Right forelimb (tissue), 1 donor: Measurements from ENCODE around the gene PTDSS2.
A peak's percentile ranks its signal among the peaks of the same experiment; 100 is the strongest.

Experiments used
- DNase-seq: peaks from one replicate; pipeline ENCODE4 v3.0.0-alpha.2; 2018

Gene PTDSS2

GRCh38 chr11:533586-534395, 83.7 kb downstream of the PTDSS2 start:
- DNase-seq, result peak; percentile 43

DNA sequence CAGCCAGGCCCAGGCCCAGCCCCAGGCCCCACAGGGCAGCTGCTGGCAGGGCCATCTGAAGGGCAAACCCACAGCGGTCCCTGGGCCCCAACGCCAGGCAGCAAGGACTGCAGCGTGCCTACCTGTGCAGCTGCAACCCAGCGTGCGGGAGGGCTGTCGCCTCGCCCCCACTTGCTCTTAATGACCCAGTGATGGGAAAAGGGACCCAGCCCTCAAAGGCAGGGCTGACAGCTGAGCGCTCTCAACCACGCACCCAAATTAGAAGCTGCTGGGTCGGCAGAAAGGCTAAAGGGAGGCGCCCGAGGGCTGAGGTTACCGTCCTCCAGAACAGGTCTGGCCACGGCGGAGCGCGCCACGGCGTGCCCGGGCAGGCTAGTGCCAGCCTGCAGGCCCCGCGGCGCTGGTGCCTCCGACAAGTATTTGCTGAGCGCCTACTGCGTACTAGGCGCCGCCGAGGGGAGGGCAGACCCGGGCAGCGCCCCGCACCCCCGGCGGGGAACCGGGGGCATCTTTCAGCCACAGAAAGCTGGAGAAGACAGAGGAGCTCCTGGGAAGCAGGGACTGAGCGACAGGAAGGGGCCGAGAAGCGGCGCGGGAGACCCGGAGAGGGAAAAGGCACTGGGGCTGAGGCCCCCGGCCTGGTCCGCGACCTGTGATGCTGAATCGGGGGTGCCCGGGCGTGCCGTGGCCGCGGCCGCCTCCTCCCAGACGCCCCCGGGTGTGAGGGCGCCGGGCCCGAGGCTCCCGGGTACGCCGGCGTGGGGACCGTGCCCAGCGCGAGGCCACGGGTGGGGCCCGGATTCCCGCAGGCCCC, 84.5 kb downstream of the PTDSS2 start:
- peak; percentile 56 for DNase-seq

GRCh38 chr11:535210-535518, 85.1 kb downstream of the PTDSS2 start:
- DNase-seq, result no peak

DNA sequence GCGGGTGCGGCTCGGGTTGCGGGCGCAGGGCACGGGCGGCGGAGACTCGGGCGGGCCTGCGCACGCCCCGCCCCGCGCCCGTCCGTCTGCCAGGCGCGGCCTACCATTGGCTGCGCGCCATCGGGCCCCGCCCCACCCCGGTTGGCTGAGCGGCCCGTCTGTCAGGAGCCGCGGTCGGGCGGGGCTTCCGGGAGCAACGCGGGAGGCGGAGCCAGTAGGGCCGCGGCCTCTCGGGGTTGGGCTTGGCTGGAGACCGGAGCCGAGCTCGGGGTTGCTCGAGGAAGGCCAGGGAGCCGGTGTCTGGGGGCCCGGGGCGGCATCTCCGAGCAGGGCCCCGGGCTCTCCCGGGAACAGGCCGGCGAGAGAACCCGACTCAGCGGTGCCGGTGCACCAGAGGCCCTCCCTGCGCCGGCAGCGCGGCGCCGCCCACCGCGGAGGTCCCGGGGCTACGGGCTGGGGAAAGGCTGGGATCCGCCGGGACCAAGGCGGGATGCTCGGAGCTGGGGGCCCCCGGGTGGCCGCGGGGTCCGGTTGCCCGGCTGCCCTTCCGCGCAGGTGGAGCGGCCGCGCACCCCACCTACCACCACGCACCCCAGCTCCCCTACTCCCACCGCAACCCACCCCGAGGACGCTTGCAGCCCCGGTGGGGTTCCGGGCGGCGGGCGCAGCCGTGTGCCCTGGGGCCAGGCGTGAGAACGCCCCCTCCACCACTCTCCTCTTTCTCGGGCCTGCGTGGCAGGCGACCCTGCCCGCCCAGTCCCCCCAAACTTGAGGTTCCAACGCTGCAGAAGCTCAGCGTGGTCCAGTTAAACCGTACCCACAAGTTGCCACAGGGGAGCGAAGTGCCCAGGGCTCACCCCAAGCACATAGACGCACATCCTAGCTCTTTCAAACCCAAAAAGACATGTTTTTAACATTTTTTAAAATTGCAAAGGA, 85.7 kb downstream of the PTDSS2 start, which contains the start of gene HRAS:
Gene HRAS, minus strand, starts transcription at position 58 of the 936 bp plus-strand sequence.
- peak; percentile 98 for DNase-seq

DNA sequence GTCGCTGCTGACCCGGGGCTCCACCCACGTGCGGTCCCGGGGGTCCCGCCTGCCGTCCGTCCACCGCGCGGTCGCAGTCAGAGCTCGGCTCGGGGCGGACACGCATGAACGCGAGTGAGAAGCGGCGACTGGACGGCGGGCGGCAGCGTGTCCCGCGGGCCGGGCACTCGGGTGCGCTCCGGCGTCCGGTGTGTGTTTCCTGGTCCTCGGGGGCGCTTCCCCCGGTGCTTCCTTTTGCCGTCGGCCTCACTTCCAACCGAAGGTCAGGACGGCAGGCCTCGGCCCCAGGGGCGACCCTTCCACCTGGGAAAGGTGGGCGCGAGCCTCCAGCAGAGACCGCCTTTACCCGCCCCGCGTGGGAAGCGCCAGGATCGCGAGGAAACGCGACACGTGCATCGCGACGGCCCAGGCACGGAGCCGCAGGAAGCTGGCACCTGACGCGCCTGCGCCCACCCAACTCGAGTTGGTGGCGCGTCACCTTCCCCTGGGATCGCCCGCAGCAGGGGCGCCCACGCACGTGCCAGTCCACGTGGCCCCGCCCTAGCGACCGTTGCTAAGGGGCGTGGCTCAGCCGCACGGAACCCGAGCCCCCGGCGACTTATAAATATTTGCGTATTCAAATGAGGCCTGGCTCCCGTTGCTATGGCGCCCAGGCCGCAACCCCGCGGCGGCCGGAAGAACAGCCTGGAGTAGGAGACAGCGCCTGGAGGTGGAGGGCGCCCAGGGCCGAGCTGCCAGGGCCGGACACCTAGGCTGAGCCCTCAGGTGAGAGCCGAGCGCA, 87.0 kb downstream of the PTDSS2 start, which contains the start of gene LRRC56:
Gene LRRC56, plus strand, starts transcription at position 687 of the 781 bp plus-strand sequence. CDS start 3,158 bp downstream, outside the sequence.
- peak; percentile 77 for DNase-seq

- DNase-seq, result peak; percentile 45
Observed at GRCh38 chr11:537622-538430, 87.7 kb downstream of the PTDSS2 start.

DNA sequence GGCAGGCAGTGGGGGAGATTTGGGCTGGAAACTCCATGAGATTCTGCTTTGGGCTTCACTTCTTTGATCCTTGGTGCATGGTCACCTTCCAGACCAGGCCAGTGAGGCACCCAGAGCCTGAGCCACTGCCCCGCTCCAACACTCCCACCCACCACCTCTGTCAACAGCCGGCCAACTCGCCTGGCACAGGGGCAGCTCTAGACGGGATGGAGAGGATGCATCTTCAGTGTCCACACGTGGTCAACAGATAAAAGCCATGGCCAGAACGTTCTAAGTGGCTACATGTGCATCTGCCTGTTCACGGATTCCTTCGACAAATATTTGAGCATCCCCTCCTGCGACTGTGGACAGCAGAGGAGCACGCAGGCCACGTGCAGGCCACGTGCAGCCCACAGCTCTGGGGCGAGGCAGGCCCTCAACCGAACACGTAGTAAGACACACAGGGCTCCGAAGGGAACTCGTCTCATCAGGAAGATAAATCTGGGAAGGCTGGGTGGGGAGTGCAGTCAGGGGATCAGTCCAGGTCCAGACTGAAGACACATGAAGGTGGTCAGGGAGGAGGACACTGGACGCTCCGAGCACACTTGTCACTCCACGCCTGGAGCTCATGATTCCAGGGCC, 88.5 kb downstream of the PTDSS2 start:
- DNase-seq, result peak; percentile 39

GRCh38 chr11:539971-540481, 89.9 kb downstream of the PTDSS2 start:
- DNase-seq, result peak; percentile 31
